ENCODE measurements around the gene TMPRSS3.

DNA sequence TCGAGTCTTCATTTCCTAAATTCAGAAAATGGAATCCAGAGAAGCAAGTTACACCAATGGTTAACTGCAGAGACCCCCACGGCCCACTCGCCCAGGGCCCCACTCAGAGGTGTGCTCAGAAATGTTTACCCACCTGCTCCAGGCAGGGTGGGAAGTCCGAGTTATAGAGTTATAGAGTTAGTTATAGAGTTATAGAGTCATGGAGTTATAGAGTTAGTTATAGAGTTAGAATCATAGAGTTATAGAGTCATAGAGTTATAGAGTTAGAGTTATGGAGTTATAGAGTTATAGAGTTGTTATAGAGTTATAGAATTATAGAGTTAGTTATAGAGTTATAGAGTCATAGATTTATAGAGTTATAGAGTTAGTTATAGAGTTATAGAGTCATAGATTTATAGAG lies 39.5 kb upstream of the TMPRSS3 start:
- TF ChIP-seq, protein P1, sequence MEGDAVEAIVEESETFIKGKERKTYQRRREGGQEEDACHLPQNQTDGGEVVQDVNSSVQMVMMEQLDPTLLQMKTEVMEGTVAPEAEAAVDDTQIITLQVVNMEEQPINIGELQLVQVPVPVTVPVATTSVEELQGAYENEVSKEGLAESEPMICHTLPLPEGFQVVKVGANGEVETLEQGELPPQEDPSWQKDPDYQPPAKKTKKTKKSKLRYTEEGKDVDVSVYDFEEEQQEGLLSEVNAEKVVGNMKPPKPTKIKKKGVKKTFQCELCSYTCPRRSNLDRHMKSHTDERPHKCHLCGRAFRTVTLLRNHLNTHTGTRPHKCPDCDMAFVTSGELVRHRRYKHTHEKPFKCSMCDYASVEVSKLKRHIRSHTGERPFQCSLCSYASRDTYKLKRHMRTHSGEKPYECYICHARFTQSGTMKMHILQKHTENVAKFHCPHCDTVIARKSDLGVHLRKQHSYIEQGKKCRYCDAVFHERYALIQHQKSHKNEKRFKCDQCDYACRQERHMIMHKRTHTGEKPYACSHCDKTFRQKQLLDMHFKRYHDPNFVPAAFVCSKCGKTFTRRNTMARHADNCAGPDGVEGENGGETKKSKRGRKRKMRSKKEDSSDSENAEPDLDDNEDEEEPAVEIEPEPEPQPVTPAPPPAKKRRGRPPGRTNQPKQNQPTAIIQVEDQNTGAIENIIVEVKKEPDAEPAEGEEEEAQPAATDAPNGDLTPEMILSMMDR (IDR thresholded peaks at IDR 0.05), result no peak
- no peak for TF ChIP-seq POLR2A (IDR thresholded peaks at IDR 0.05)
